Loucy (cell line): ENCODE results near the gene ZBTB1.
A peak's percentile ranks its signal among the peaks of the same experiment; 100 is the strongest.

Experiments
- H2AFZ ChIP-seq: fragments of 200-600 bp; sonication (generic); 2 replicates; pipeline ENCODE4 v1.6.0; 2016; ENCODE audit warnings: antibody characterized with exemption, mild to moderate bottlenecking, low read length, moderate library complexity
- H3F3A ChIP-seq: fragments of 200-600 bp; 2 replicates; pipeline ENCODE4 v1.6.0; 2016; ENCODE audit warnings: antibody characterized with exemption, low read depth, mild to moderate bottlenecking
- H3K27me3 ChIP-seq: fragments of 200-600 bp; sonication (generic); 2 replicates; pipeline ENCODE4 v1.6.1; 2014; ENCODE audit warnings: low read length, mild to moderate bottlenecking; ENCODE audit not compliant: insufficient read depth, poor library complexity, severe bottlenecking
- H3K36me3 ChIP-seq: fragments of 200-600 bp; sonication (generic); 2 replicates; pipeline ENCODE4 v1.6.1; 2016; ENCODE audit warnings: low read length; ENCODE audit not compliant: insufficient read depth
- H3K4me1 ChIP-seq: fragments of 200-600 bp; sonication (generic); 2 replicates; pipeline ENCODE4 v1.5.1; 2014; ENCODE audit warnings: low read length, mild to moderate bottlenecking; ENCODE audit not compliant: insufficient read depth, poor library complexity, severe bottlenecking
- H3K4me2 ChIP-seq: fragments of 200-600 bp; sonication (generic); 2 replicates; pipeline ENCODE4 v1.6.0; 2014; ENCODE audit warnings: antibody characterized with exemption, low read length, low read depth, mild to moderate bottlenecking; ENCODE audit not compliant: poor library complexity, severe bottlenecking
- H3K4me3 ChIP-seq: fragments of 200-600 bp; sonication (generic); 2 replicates; pipeline ENCODE4 v1.5.1; 2014; ENCODE audit warnings: low read length, mild to moderate bottlenecking, mixed read lengths; ENCODE audit not compliant: poor library complexity, severe bottlenecking
- H3K79me2 ChIP-seq: fragments of 200-600 bp; sonication (generic); 2 replicates; pipeline ENCODE4 v1.6.1; 2014; ENCODE audit warnings: low read length; ENCODE audit not compliant: insufficient read depth
- H3K9ac ChIP-seq: fragments of 200-600 bp; sonication (generic); 2 replicates; pipeline ENCODE4 v1.6.0; 2014; ENCODE audit warnings: mild to moderate bottlenecking, low read depth, low read length, moderate library complexity; ENCODE audit not compliant: poor library complexity, severe bottlenecking
- H3K9me2 ChIP-seq: fragments of 200-600 bp; sonication (generic); replicated peaks from 2 replicates; pipeline ENCODE4 v1.6.1; 2016; ENCODE audit warnings: low read depth, low read length, mixed read lengths
- H3K9me3 ChIP-seq: fragments of 200-600 bp; sonication (generic); 2 replicates; pipeline ENCODE4 v1.6.1; 2014; ENCODE audit warnings: mild to moderate bottlenecking, antibody characterized with exemption, low read length, low read depth; ENCODE audit not compliant: insufficient read depth
- H4K20me1 ChIP-seq: fragments of 200-600 bp; sonication (generic); 2 replicates; pipeline ENCODE4 v1.6.0; 2014; ENCODE audit warnings: antibody characterized with exemption, low read length, mild to moderate bottlenecking; ENCODE audit not compliant: insufficient read depth, poor library complexity, severe bottlenecking
- EZH2phosphoT487 ChIP-seq: fragments of 200-600 bp; IDR thresholded peaks from 2 replicates; pipeline ENCODE4 v1.6.1; 2018; ENCODE audit warnings: antibody characterized with exemption, mild to moderate bottlenecking, moderate library complexity, borderline replicate concordance
- TF ChIP-seq, protein P1 (sequence below): fragments of 200-600 bp; sonication (generic); conservative IDR thresholded peaks from 2 replicates; pipeline ENCODE4 v1.5.1; 2014; ENCODE audit warnings: mild to moderate bottlenecking, antibody characterized with exemption, low read length

ZBTB1 gene

GRCh38 chr14:64478634-64479250 is 25.8 kb upstream of the ZBTB1 start:
- no peaks in the 10 kb centered on the region for H3K9me3 ChIP-seq
- no peak overlapping the region for H2AFZ ChIP-seq
- no peaks in the 10 kb centered on the region for H3K36me3 ChIP-seq
- H3K4me2 ChIP-seq, result no peak overlapping the region
- H3F3A ChIP-seq, result no peaks in the 10 kb centered on the region
- H3K9me2 ChIP-seq, result no peaks in the 10 kb centered on the region
- no peak overlapping the region for H3K4me3 ChIP-seq
- no peaks in the 10 kb centered on the region for H3K27me3 ChIP-seq
- TF ChIP-seq, protein P1, sequence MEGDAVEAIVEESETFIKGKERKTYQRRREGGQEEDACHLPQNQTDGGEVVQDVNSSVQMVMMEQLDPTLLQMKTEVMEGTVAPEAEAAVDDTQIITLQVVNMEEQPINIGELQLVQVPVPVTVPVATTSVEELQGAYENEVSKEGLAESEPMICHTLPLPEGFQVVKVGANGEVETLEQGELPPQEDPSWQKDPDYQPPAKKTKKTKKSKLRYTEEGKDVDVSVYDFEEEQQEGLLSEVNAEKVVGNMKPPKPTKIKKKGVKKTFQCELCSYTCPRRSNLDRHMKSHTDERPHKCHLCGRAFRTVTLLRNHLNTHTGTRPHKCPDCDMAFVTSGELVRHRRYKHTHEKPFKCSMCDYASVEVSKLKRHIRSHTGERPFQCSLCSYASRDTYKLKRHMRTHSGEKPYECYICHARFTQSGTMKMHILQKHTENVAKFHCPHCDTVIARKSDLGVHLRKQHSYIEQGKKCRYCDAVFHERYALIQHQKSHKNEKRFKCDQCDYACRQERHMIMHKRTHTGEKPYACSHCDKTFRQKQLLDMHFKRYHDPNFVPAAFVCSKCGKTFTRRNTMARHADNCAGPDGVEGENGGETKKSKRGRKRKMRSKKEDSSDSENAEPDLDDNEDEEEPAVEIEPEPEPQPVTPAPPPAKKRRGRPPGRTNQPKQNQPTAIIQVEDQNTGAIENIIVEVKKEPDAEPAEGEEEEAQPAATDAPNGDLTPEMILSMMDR, result peak; percentile 67
- no peak for TF ChIP-seq EZH2phosphoT487
- no peak overlapping the region for H3K9ac ChIP-seq
- H3K79me2 ChIP-seq, result no peaks in the 10 kb centered on the region
- no peaks in the 10 kb centered on the region for H3K4me1 ChIP-seq
- no peaks in the 10 kb centered on the region for H4K20me1 ChIP-seq

GRCh38 chr14:64488590-64489099 is 15.9 kb upstream of the ZBTB1 start:
- peaks cover 8% of the 10 kb centered on the region for H3K4me1 ChIP-seq
- H3K4me2 ChIP-seq, result no peak overlapping the region
- H3K9me2 ChIP-seq, result no peaks in the 10 kb centered on the region
- TF ChIP-seq, protein P1, result no peak
- TF ChIP-seq EZH2phosphoT487, result no peak
- H3K79me2 ChIP-seq, result peaks cover 10% of the 10 kb centered on the region; the same call in 1 of the 2 replicates
- no peak overlapping the region for H2AFZ ChIP-seq
- H3K4me3 ChIP-seq, result no peak overlapping the region
- H3F3A ChIP-seq, result no peaks in the 10 kb centered on the region
- peaks cover 33% of the 10 kb centered on the region; the same call in 1 of the 2 replicates for H3K36me3 ChIP-seq
- H3K27me3 ChIP-seq, result no peaks in the 10 kb centered on the region
- no peak overlapping the region for H3K9ac ChIP-seq
- H3K9me3 ChIP-seq, result no peaks in the 10 kb centered on the region
- no peaks in the 10 kb centered on the region for H4K20me1 ChIP-seq

DNA sequence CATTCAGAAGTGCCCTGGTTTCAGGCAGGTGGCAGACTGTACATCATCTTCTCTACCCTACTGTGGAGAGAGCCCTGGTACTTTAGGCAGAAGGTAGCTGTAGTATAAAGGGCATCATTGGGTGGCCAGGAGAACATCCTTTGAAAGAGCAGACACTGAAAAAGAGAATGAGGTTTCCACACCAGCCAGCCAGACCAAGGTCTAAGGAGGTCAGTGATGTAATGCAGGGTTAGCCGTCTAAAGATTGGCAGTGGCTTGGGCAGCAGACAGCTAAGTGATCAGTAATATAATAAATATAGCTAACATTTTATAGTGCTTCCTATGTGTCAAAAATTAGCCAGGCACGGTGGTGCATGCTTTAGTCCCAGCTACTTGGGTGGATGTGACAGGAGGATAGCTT is 12.9 kb upstream of the ZBTB1 start:
- TF ChIP-seq, protein P1, result no peak
- TF ChIP-seq EZH2phosphoT487, result no peak

More for the DNA sequence above, 12.9 kb upstream of the ZBTB1 start:
- Histone ChIP-seq H3K9me2 (no peaks in the 10 kb centered on the region), H3K4me2 (no peak overlapping the region), H4K20me1 (peaks cover 4% of the 10 kb centered on the region), H3K27me3 (no peaks in the 10 kb centered on the region), H3K36me3 (peaks cover 22% of the 10 kb centered on the region; the same call in 1 of the 2 replicates), H3K9ac (no peak overlapping the region), H3F3A (no peaks in the 10 kb centered on the region), H3K79me2 (peaks cover 16% of the 10 kb centered on the region; the same call in 1 of the 2 replicates), H3K4me1 (peaks cover 10% of the 10 kb centered on the region), H3K4me3 (no peak overlapping the region), H2AFZ (no peak overlapping the region), H3K9me3 (no peaks in the 10 kb centered on the region)
